Tibial artery (tissue), 4 donors: ENCODE measurements around the gene SORCS2.

Experiments used
- DNase-seq, 2 donors: peaks; one replicate each; pipeline ENCODE4 v3.0.0-alpha.2; 2019
- H3K27ac ChIP-seq, 2 donors: fragments of 200-600 bp; sonication (generic) in 1 of 2; 1 replicate in 1 of 2; 2 replicates in 1 of 2; pipeline ENCODE4 v1.5.1; 2018 to 2019; ENCODE audit warnings: mild to moderate bottlenecking in 1 of 2
- H3K27me3 ChIP-seq, 2 donors: fragments of 200-600 bp; sonication (generic) in 1 of 2; one replicate each; pipeline versions ENCODE4 v1.5.1 to v1.6.0; 2016 to 2019
- H3K36me3 ChIP-seq, 3 donors: fragments of 200-600 bp; sonication (generic) in 2 of 3; one replicate each; pipeline ENCODE4 v1.5.1; 2016 to 2019; ENCODE audit warnings: mild to moderate bottlenecking in 2 of 3
- H3K4me1 ChIP-seq, 4 donors: fragments of 200-600 bp; sonication (generic) in 2 of 4; 1 replicate in 3 of 4; 2 replicates in 1 of 4; pipeline ENCODE4 v1.5.1; 2016 to 2019
- H3K4me3 ChIP-seq, 2 donors: fragments of 200-600 bp; sonication (generic) in 1 of 2; 1 replicate in 1 of 2; 2 replicates in 1 of 2; pipeline ENCODE4 v1.5.1; 2018 to 2019; ENCODE audit warnings: mild to moderate bottlenecking in 2 of 2
- H3K9me3 ChIP-seq, 3 donors: fragments of 200-600 bp; sonication (generic) in 1 of 3; one replicate each; pipeline ENCODE4 v1.5.1; 2016 to 2019
- CTCF ChIP-seq, 2 experiments: fragments of 200-600 bp in 1 of 2; fragments of 450-650 bp in 1 of 2; IDR thresholded peaks; one replicate each; pipeline ENCODE4 v1.5.1; 2017 to 2019; ENCODE audit warnings: antibody characterized with exemption in 2 of 2, mild to moderate bottlenecking in 1 of 2, moderate library complexity in 1 of 2
- intact Hi-C: fragments of 100-400 bp; cut with DNase I; formaldehyde crosslinking; loops from one replicate; pipeline ENCODE4 v1.15.0; 2023; ENCODE audit warnings: low total_unique reads

Gene SORCS2

GRCh38 chr4:7529368-7530080 is 337.2 kb downstream of the SORCS2 start:
- TF ChIP-seq CTCF (IDR thresholded peaks at IDR 0.05), result no peak
- no peak for DNase-seq
- Histone ChIP-seq H3K4me3 (no peak overlapping the region), H3K27ac (no peak overlapping the region), H3K4me1 (no peaks in the 10 kb centered on the region), H3K36me3 (no peaks in the 10 kb centered on the region), H3K27me3 (peaks cover 0 to 13% of the 10 kb centered on the region in 2 donors), H3K9me3 (peaks cover 0 to 3% (median 0%) of the 10 kb centered on the region in 3 donors)
- intact Hi-C loops, result no loop called here

DNA sequence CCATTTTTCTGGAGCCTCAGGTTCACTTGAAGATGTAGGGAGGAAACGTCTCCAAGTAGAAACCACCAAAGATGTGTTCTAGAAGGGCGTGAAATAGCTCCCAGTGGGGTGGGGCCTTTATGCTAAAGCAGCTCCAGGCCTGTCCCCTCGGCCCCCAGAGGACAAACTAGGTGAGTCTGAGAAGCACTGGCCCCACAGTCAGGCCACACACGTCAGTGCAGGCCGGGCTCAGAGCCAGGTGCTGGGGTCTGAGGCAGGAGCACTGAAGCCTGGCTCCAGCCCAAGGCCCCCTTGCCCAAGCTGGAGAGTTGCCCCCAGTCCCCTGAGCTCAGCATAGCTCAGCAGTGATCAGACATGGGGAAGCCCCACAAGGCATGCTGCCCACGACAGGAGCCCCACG is 337.7 kb downstream of the SORCS2 start:
- Histone ChIP-seq H3K27me3 (peaks cover 0 to 8% of the 10 kb centered on the region in 2 donors), H3K36me3 (no peaks in the 10 kb centered on the region), H3K4me1 (no peaks in the 10 kb centered on the region), H3K9me3 (peaks cover 0 to 6% (median 0%) of the 10 kb centered on the region in 3 donors), H3K27ac (no peak overlapping the region), H3K4me3 (no peak overlapping the region)
- TF ChIP-seq CTCF (IDR thresholded peaks at IDR 0.05), result no peak
- no peak for DNase-seq
- intact Hi-C loops, result no loop called here

- Histone ChIP-seq H3K9me3 (peaks cover 0 to 6% (median 0%) of the 10 kb centered on the region in 3 donors), H3K36me3 (no peaks in the 10 kb centered on the region), H3K4me1 (no peaks in the 10 kb centered on the region), H3K27ac (no peak overlapping the region), H3K27me3 (peaks cover 0 to 3% of the 10 kb centered on the region in 2 donors), H3K4me3 (no peak overlapping the region)
- intact Hi-C loops, result no loop called here
- TF ChIP-seq CTCF (IDR thresholded peaks at IDR 0.05), result no peak
- no peak for DNase-seq
Measured at GRCh38 chr4:7530932-7531639, 338.7 kb downstream of the SORCS2 start.

DNA sequence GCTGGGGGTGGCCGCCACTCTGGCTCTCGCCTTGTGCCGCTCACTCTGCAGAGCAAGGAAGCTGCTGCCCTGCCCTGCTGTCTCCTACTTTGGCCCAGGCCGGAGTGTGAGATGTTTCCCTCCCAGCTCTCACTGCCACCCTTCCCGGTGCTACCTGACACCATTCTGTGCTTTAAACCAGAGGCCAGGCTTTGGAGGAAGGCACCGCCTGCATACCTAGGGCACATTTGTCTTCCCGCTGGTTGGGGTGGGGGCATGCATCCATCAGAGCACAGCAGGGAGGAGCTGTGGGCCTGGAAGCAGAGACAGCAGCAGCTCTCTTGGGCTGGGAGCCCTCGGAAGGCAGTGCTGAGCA is 339.3 kb downstream of the SORCS2 start:
- Histone ChIP-seq H3K27ac (no peak overlapping the region), H3K27me3 (peaks cover 0 to 3% of the 10 kb centered on the region in 2 donors), H3K4me1 (no peaks in the 10 kb centered on the region), H3K36me3 (no peaks in the 10 kb centered on the region), H3K4me3 (no peak overlapping the region), H3K9me3 (peaks cover 0 to 6% (median 0%) of the 10 kb centered on the region in 3 donors)
- intact Hi-C loops, result no loop called here
- DNase-seq, result no peak
- no peak for TF ChIP-seq CTCF (IDR thresholded peaks at IDR 0.05)

DNA sequence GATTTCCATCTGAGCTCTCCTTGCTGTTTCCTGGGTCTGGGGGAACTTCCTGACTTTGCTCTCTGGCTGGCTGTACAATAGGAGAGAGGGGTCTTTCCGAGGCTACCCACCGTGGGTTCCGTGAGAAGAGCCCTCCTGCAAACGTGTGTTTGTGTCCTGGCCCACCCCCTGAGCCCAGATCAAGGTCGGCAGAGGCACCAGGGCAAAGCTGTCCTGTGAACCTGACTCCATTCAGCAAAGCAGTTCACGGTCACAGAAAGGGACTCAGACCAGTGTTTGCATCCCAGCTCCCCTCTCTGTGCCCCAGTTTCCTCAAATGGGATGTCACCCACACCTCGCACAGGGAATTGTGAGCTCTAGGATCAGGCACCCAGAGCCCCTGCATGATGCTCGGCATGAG is 339.7 kb downstream of the SORCS2 start:
- peaks cover 0 to 6% (median 0%) of the 10 kb centered on the region in 3 donors for H3K9me3 ChIP-seq
- TF ChIP-seq CTCF (IDR thresholded peaks at IDR 0.05), result no peak
- H3K27me3 ChIP-seq, result peaks cover 0 to 3% of the 10 kb centered on the region in 2 donors
- no peak overlapping the region for H3K4me3 ChIP-seq
- H3K36me3 ChIP-seq, result no peaks in the 10 kb centered on the region
- intact Hi-C loops, result no loop called here
- no peaks in the 10 kb centered on the region for H3K4me1 ChIP-seq
- no peak overlapping the region for H3K27ac ChIP-seq
- no peak for DNase-seq
